Metanephros (tissue), 2 donors: ENCODE measurements around the gene OR8J3. TPM values are rescaled to one million over a fixed set of nuclear protein-coding genes. Genes with fewer than 3 reads are reported as not detected.

Experiments
- small RNA-seq: library from RNA; depleted of rRNA; stranded (forward); fragments of <200 nt; gene quantifications from one replicate; pipeline ENCODE3, GENCODE V24; 2014; ENCODE audit warnings: low replicate concordance
- total RNA-seq: library from RNA; depleted of rRNA; stranded (reverse); fragments of >200 nt; gene quantifications from one replicate; pipeline ENCODE4 v1.2.3, GENCODE V29; 2014

OR8J3 gene
- total RNA-seq: not detected

DNA sequence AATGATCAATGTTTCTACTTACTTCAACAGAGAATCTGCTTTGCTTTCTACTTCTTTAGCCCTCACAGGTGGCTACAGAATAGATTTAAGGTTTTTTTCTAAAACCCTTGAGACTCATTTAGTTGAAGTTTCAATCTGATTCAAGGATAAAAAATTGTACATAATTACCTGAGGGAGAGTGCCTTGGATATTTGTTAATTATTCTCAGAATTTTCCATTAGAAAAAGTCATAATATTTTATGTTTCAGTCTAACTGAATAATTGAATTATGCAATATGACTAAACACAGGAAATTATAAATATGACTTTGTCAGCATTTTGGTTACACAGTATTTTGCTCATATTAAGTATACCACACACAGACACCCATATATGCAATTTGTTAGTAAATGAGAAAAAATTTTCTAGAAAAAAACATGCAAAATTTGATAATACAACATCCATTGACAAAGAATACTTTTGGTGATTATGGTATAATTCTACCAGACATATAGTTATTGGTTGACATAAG lies at the start of gene OR8J3:
Gene OR8J3 (minus strand): TSS at position 51 of the 511 bp plus-strand sequence. CDS start 2,483 bp downstream, outside the sequence.

GRCh38 chr11:56176318-56176717 lies 36.3 kb upstream of the OR8J3 start, which contains the start of gene OR5J2:
OR5J2 (plus strand) TSS chr11:56176618; CDS start chr11:56176618, 0 bp downstream.

DNA sequence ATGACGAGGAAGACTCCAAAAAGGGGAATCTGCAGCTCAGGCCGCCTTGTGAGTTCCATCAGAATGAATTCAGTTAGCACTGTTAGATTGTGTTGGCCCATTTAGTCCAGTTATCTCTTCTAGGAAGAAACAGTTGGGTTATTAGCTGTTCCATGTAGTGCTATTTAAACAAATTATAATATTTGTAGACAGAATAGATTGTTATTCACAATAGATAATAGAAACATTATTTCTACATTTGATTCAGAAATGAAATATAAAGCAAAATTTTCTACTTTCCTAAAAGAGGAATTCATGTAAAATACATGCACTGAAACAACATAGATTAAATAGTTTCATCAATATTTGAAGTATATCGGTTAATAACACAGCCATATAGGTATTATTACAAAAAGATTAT lies 20.2 kb upstream of the OR8J3 start, which contains the start of gene OR8K5:
Gene OR8K5 (minus strand): TSS at position 101 of the 400 bp plus-strand sequence. CDS start 0 bp downstream, at position 101.

GRCh38 chr11:56122073-56122472 lies 17.9 kb downstream of the OR8J3 start, which contains the start of gene OR8H3:
OR8H3 (plus strand) TSS chr11:56122373; CDS start chr11:56122373, 0 bp downstream.

DNA sequence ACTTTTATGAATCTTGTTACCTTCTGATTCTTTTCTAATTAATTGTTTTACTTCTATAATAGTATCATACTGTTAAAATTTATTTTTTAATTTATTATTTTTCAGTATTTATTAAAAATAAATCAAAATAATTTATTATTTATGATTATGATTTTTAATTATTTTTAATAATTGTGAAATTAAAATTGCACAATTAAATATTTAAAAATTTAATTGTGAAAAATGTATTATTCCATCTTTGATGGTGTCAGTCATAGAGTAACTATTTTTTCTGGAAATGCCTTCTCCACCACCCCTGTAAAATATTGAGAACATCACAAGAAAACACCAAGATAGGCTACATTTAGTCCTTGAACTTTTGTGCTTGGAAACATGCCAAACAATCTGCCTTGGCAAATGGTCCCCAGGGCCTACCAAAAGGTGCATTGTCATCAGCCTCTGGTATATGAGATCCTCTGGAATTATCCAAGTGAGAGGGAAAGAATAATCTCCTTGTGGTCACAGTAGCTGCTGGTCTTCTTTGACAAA lies 36.7 kb downstream of the OR8J3 start, which contains the start of gene OR8H2:
Gene OR8H2 (plus strand): TSS at position 478 of the 528 bp plus-strand sequence. CDS start 1,356 bp downstream, outside the sequence.

GRCh38 chr11:56093008-56093407 lies 47.0 kb downstream of the OR8J3 start, which contains the start of gene OR8I2:
OR8I2 (plus strand) TSS chr11:56093308; CDS start chr11:56093308, 0 bp downstream.

Small RNA genes within 50 kb of the gene (small RNA-seq; reads per million reads assigned to genes)
- not detected for gene OR8I4P

Other genes with a start within 250 kb of the OR8J3 start
- gene OR5W2, start 225.6 kb downstream of the OR8J3 start, total RNA-seq: not detected
- gene OR5I1, start 203.8 kb downstream of the OR8J3 start, total RNA-seq: not detected
- not detected for gene OR10AG1, start 170.3 kb downstream of the OR8J3 start, total RNA-seq
- gene OR5F1, start 145.6 kb downstream of the OR8J3 start, total RNA-seq: not detected
- not detected for gene OR5AS1, start 112.5 kb downstream of the OR8J3 start, total RNA-seq
- not detected for gene OR8I2, start 46.9 kb downstream of the OR8J3 start, total RNA-seq
- gene OR8H2, start 36.5 kb downstream of the OR8J3 start, total RNA-seq: not detected
- gene OR8H3, start 17.8 kb downstream of the OR8J3 start, total RNA-seq: not detected
- not detected for gene OR8K5, start 20.1 kb upstream of the OR8J3 start, total RNA-seq
- not detected for gene OR5J2, start 36.4 kb upstream of the OR8J3 start, total RNA-seq
- not detected for gene OR5T2, start 94.1 kb upstream of the OR8J3 start, total RNA-seq
- not detected for gene OR5T3, start 112.1 kb upstream of the OR8J3 start, total RNA-seq
- not detected for gene OR5T1, start 134.0 kb upstream of the OR8J3 start, total RNA-seq
- gene OR8H1, start 152.1 kb upstream of the OR8J3 start, total RNA-seq: not detected
- not detected for gene OR8K3, start 174.9 kb upstream of the OR8J3 start, total RNA-seq
- gene OR8K1, start 205.8 kb upstream of the OR8J3 start, total RNA-seq: not detected
- gene OR8J1, start 214.1 kb upstream of the OR8J3 start, total RNA-seq: not detected
- gene OR8U1, start 235.4 kb upstream of the OR8J3 start, total RNA-seq: not detected